GM15510 (cell line): Measurements from ENCODE around the gene HHATL.

Source experiments
- POLR2A ChIP-seq: IDR thresholded peaks from 3 replicates; pipeline ENCODE4 v1.6.1; 2011; ENCODE audit warnings: borderline replicate concordance; ENCODE audit not compliant: insufficient read length; ENCODE audit errors: extremely low read depth

The HHATL gene

DNA sequence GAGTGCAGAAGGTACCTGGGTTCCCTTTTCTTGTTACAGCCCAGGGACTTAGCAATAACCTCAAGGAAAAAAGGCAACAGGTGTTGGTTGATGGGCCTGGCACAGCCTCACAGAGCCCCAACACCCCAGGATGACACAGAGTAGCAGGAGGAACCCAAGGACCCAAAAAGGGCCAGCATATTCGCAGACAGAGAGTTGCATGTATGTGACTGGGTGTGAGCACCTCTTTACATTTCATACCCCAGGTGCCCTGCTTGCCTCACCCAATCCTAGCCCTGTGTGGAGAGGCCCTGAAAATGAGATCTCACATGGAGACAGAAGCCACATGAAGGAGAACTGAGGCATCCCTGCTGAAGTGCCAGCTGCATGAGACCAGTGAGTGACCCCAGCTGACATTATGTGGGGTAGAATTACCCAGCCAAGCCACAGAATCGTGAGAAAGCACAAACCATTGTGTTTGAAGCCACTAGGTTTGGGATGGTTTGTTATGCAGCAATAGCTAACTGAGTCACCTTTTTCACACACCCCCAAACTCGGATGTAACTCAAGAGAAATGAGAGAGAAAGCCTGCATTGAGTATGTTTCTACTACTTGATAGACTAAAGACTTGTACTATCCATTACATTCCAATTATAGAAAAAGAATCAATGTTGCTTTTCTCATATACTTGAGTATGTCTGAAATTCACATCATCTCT, 26.2 kb upstream of the HHATL start:
- no peak for TF ChIP-seq POLR2A

DNA sequence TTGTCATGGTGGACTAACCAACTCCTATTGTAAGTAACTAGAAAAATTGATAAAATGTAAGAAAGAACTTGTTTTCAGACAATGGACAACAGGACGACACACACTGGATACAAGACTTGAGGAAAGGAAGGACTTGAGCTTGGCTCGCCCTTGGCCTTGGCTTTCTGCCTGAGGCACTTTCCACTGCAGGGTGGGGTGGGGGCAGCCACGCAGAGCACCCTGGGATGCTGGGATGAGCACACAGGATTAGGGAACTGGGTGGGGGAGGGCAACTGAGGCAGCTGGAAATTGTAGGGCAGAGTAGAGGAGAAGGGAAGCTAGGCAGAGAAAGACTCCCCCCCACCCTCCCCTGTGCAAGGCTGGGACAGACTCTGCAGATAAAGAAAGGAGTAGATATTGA, 25.5 kb upstream of the HHATL start:
- no peak for TF ChIP-seq POLR2A

DNA sequence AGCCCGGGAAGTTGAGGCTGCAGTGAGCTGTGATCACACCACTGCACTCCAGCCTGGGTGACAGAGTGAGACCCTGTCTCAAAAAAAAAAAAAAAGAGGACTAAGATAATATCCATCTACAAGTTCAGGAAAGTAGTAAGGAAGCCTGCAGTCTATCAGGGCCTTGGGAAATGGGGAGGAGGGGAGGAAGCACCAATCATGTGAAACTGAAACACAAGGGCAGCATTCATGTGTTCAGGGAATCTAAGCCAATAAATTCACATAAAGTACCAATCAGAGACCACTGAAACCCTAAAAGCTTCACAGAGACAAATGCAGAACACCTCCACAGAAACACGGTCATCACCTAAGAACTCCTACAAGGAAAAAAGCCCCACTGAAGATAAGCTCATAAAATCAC, 22.9 kb upstream of the HHATL start:
- no peak for TF ChIP-seq POLR2A

GRCh38 chr3:42723219-42723618, 20.6 kb upstream of the HHATL start:
- TF ChIP-seq POLR2A = no peak

- TF ChIP-seq POLR2A = no peak
These were observed 19.1 kb upstream of the HHATL start for GRCh38 chr3:42721690-42722089.

GRCh38 chr3:42720126-42720525, 17.5 kb upstream of the HHATL start:
- no peak for TF ChIP-seq POLR2A

DNA sequence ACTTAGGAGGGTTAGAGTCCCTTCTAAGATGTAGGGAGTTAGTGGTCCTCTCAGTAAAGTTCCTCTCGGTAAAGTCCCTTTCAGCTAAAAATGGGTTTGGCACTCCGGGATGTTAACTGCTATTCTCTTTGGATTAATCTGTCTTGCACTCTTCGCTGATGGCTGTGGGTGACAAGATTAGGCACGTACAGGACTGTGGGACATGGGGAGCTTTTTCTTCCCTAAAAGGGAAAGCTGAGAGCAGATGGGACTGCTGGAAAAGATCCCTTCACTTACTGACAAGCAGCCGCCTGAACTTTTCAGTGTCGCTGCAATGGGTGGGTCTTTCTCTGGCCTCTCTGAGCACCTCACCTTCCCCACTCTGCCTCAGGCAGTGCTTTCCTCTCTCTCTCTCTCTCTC, 16.4 kb upstream of the HHATL start:
- no peak for TF ChIP-seq POLR2A

DNA sequence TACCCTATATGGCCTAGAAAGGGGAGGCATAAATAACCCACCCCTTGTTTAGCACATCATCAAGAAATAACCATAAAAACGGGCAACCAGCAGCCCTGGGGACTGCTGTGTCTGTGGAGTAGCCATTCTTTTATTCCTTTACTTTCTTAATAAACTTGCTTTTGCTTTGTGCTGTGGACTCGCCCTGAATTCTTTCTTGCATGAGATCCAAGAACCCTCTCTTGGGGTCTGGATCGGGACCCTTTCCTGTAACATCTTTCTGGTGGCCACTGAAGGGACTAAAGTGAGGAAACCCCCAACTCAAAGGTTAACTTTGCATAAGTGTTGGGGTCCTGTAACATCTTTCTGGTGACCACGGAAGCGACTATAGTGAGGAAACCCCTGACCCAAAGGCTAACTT, 15.7 kb upstream of the HHATL start:
- no peak for TF ChIP-seq POLR2A

DNA sequence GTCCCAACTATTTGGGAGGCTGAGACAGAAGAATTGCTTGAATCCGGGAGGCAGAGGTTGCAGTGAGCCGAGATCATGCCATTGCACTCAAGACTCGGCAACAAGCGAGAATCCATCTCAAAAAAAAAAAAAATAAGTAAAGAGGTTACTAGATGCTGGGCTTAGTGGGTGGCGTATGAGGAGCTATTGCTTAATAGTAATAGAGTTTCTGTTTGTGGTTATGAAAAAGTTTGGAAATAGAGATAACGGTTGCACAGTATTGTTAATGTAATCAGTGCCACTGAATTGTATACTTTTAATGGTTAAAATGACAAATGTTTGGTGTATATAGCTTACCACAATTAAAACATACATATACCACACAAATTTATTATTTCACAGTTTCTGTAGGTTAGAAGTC, 14.7 kb upstream of the HHATL start:
- TF ChIP-seq POLR2A = no peak

- TF ChIP-seq POLR2A = no peak
These were observed 11.7 kb upstream of the HHATL start for GRCh38 chr3:42714171-42714852.

DNA sequence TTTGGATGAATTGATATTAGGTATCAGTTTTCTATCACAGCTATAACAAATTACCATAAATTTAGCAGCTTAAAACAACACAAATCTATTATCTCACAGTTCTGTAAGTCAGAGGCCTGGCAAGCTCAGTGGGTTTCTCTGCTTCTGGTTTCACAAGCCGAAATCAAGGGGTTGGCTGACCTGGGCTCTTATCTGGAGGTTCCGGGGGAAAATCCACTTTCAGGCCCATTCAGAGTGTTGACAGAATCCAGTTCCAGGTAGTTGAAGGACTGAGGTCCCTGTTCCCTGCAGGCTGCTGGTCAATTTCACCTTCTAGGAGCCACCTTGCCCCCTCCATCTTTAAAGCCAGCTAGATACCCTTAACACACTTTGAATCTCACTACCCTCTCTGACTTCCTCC, 11.1 kb upstream of the HHATL start:
- no peak for TF ChIP-seq POLR2A

- no peak for TF ChIP-seq POLR2A
These were observed 10.2 kb upstream of the HHATL start for GRCh38 chr3:42712688-42713372.

- TF ChIP-seq POLR2A = no peak
These were observed 9.7 kb upstream of the HHATL start for GRCh38 chr3:42712344-42712648.

DNA sequence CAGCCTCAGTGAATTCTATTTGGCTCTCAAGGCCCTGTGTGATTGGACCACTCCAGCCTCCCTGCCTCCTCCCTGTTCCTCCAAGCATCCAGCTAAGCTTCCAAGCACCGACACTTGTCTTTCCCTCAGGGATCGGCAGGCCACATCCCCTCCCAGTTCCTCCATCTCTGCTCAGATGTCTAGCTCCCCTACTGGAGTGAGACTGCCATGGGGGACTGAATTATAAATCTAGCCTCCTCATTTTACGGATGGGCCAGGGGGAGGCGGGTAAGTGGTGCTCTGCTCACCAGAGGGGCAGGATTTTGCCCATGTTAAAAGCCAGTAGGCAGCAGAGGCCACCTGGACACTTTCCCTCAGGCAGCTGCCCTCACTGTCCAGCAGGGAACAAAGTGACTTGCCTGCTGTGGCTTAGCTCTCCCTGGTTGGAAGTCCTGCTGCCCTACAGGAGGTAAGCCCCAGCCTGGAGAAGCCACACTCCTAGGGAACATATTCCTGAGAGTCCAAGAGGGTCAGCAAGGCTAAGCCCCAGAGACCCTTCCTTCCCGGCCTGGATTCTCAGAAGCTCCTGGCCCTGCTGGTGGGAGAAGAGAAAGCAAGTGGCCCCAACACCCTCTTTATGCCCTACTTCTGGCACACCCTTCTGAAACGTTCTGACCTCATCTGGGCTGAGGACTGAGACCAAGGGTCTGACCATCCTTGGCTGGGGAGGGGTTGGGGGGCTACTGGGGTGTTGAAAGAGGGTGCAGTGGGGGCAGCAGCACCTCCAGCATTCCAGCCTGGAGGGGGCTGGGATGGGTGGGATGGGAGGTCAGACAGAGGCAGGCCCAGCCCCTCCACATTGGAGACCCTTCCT, 9.1 kb upstream of the HHATL start:
- TF ChIP-seq POLR2A = no peak
